Right lobe of liver (tissue), 6 donors: ENCODE data around the gene RHOH. TPM values are rescaled to one million over a fixed set of nuclear protein-coding genes. Genes with fewer than 3 reads are reported as not detected.

Experiments
- ATAC-seq, 4 donors: fragments of 200-7000 bp; cut with Tn5 transposase; one replicate each; pipeline ENCODE4 v1.9.1; 2020; ENCODE audit warnings: mild to moderate bottlenecking in 4 of 4, moderate library complexity in 4 of 4
- DNase-seq, 3 donors: peaks; one replicate each; pipeline ENCODE4 v3.0.0-alpha.2; 2020
- H3K27ac ChIP-seq, 3 donors: fragments of 200-600 bp; one replicate each; pipeline ENCODE4 v1.8.0; 2022
- H3K27me3 ChIP-seq, 2 donors: fragments of 200-600 bp; one replicate each; pipeline ENCODE4 v1.8.0; 2022
- H3K36me3 ChIP-seq, 4 donors: fragments of 200-600 bp; sonication (generic) in 1 of 4; one replicate each; pipeline versions ENCODE4 v1.5.1 to v1.8.0; 2017 to 2022; ENCODE audit warnings: control low read depth in 1 of 4
- H3K4me1 ChIP-seq, 4 donors: fragments of 200-600 bp; sonication (generic) in 1 of 4; one replicate each; pipeline versions ENCODE4 v1.5.1 to v1.8.0; 2017 to 2022; ENCODE audit warnings: control low read depth in 1 of 4
- H3K4me3 ChIP-seq, 3 donors: fragments of 200-600 bp; one replicate each; pipeline ENCODE4 v1.8.0; 2022
- H3K9me3 ChIP-seq, 4 donors: fragments of 200-600 bp; sonication (generic) in 1 of 4; one replicate each; pipeline versions ENCODE4 v1.5.1 to v1.8.0; 2017 to 2022; ENCODE audit warnings: control low read depth in 1 of 4
- CTCF ChIP-seq, 4 donors: fragments of 200-600 bp in 3 of 4; fragments of 450-650 bp in 1 of 4; IDR thresholded peaks; one replicate each; pipeline versions ENCODE4 v1.5.1 to v1.8.0; 2016 to 2022; ENCODE audit warnings: antibody characterized with exemption in 4 of 4, mild to moderate bottlenecking in 2 of 4
- POLR2A ChIP-seq: fragments of 450-650 bp; IDR thresholded peaks from one replicate; pipeline ENCODE4 v1.6.1; 2017; ENCODE audit warnings: antibody characterized with exemption, mild to moderate bottlenecking
- WGBS: methylation state at CpG from one replicate; pipeline ENCODE4 v1.1.6; 2018; ENCODE audit warnings: low coverage, low lambda C conversion rate; ENCODE audit not compliant: insufficient coverage; ENCODE audit errors: missing lambda C conversion rate; 5-methylcytosine and 5-hydroxymethylcytosine counted together
- intact Hi-C, 2 donors: fragments of 100-400 bp; cut with DNase I; formaldehyde crosslinking; loops; one replicate each; pipeline versions ENCODE4 v1.11.2 to v1.14.1; 2022
- total RNA-seq, 6 experiments: library from RNA; depleted of rRNA in 2 of 6; stranded (reverse); fragments of >200 nt in 2 of 6; fragmentation: NEBNext Ultra II Directional in 3 of 6; extraction: Animal tissue kit (Norgen Biotek cat#: 25700) in 3 of 6; gene quantifications; one replicate each; pipeline versions ENCODE4 v1.1.0 to v1.2.4, GENCODE V29; 2016 to 2023
- donor health status: DM: no; HTN: yes; CAD: no.
- donor health status: DM: no; HTN: no; CAD: no.
- donor health status: DM: no; HTN: no; CAD: no.
- donor health status: DM: no; HTN: yes; CAD: no.
- donor health status: DM: no; HTN: yes; CAD: no.

Gene RHOH
- total RNA-seq, 6 experiments from 2014 or later: 0.25 to 1.2 (median 0.62) TPM

GRCh38 chr4:40255393-40256281 lies 58.8 kb downstream of the RHOH start:
- DNase-seq (no peak), ATAC-seq (peak in 1 of 4 donors; percentile 85)
- H3K27me3 ChIP-seq: no peaks in the 10 kb centered on the region
- H3K4me1 ChIP-seq: no peaks in the 10 kb centered on the region
- H3K36me3 ChIP-seq: no peaks in the 10 kb centered on the region
- H3K9me3 ChIP-seq: no peaks in the 10 kb centered on the region
- 85% methylated on average over 2 of the region's 3 CpGs for WGBS
- H3K27ac ChIP-seq: no peak overlapping the region
- H3K4me3 ChIP-seq: no peak overlapping the region
- TF ChIP-seq POLR2A: no peak
- TF ChIP-seq CTCF (IDR thresholded peaks at IDR 0.05): no peak
- intact Hi-C loops: no loop called here

GRCh38 chr4:40256329-40256728 lies 59.5 kb downstream of the RHOH start:
- H3K9me3 ChIP-seq: no peaks in the 10 kb centered on the region
- H3K36me3 ChIP-seq: no peaks in the 10 kb centered on the region
- H3K4me3 ChIP-seq: no peak overlapping the region
- H3K27me3 ChIP-seq: no peaks in the 10 kb centered on the region
- ATAC-seq (no peak), DNase-seq (no peak)
- TF ChIP-seq CTCF (IDR thresholded peaks at IDR 0.05): no peak
- TF ChIP-seq POLR2A: no peak
- H3K4me1 ChIP-seq: no peaks in the 10 kb centered on the region
- H3K27ac ChIP-seq: no peak overlapping the region
- 87% methylated on average over 4 of the region's 5 CpGs for WGBS
- intact Hi-C loops: no loop called here

- H3K27ac ChIP-seq: no peak overlapping the region
- WGBS: 92% methylated on average over 1 of the region's 3 CpGs
- no peak overlapping the region for H3K4me3 ChIP-seq
- no peaks in the 10 kb centered on the region for H3K4me1 ChIP-seq
- TF ChIP-seq CTCF (IDR thresholded peaks at IDR 0.05): no peak
- no peak for TF ChIP-seq POLR2A
- no peaks in the 10 kb centered on the region for H3K27me3 ChIP-seq
- H3K36me3 ChIP-seq: no peaks in the 10 kb centered on the region
- ATAC-seq: no peak
- no peaks in the 10 kb centered on the region for H3K9me3 ChIP-seq
- DNase-seq: no peak
- intact Hi-C loops: no loop called here
Measured at GRCh38 chr4:40256817-40257216, 60.0 kb downstream of the RHOH start.

- no peaks in the 10 kb centered on the region for H3K27me3 ChIP-seq
- no peaks in the 10 kb centered on the region for H3K9me3 ChIP-seq
- ATAC-seq: no peak
- H3K4me3 ChIP-seq: no peak overlapping the region
- intact Hi-C loops: no loop called here
- DNase-seq: no peak
- TF ChIP-seq POLR2A (no peak), CTCF (IDR thresholded peaks at IDR 0.05) (no peak)
- WGBS: 51% methylated on average over 6 of the region's 8 CpGs
- H3K4me1 ChIP-seq: no peaks in the 10 kb centered on the region
- H3K27ac ChIP-seq: no peak overlapping the region
- H3K36me3 ChIP-seq: no peaks in the 10 kb centered on the region
Measured at GRCh38 chr4:40258627-40259026, 61.8 kb downstream of the RHOH start.
